SK-N-SH (cell line): Measurements from ENCODE around the gene PLEKHA8. TPM values are rescaled to one million over a fixed set of nuclear protein-coding genes. Genes with fewer than 3 reads are reported as not detected.

Source experiments
- CTCF ChIA-PET: fragments of 300-600, 350-600 bp; formaldehyde crosslinking; extraction: SDS; loops from one replicate; lab custom pipeline; 2021; lab: Yijun Ruan, JAX
- POLR2A ChIA-PET: fragments of 350-600 bp; sonication (Branson Sonifier 250); formaldehyde crosslinking; extraction: SDS; loops from one replicate; lab custom pipeline; 2020; ENCODE audit warnings: antibody characterized with exemption, inconsistent platforms; lab: Yijun Ruan, JAX
- DNase-seq: peaks from one replicate; pipeline ENCODE4 v3.0.0; 2012
- H2AFZ ChIP-seq: fragments of 200-600 bp; sonication (generic); 2 replicates; pipeline ENCODE4 v1.8.1; 2016; ENCODE audit warnings: antibody characterized with exemption, mild to moderate bottlenecking, low read depth
- H3F3A ChIP-seq: fragments of 200-600 bp; sonication (generic); replicated peaks from 2 replicates; pipeline ENCODE3; 2016; ENCODE audit warnings: antibody characterized with exemption, mild to moderate bottlenecking; ENCODE audit not compliant: insufficient read depth
- H3K27ac ChIP-seq, 2 experiments: fragments of 200-500 bp in 1 of 2; fragments of 200-600 bp in 1 of 2; sonication (Bioruptor generic) in 1 of 2; sonication (generic), shearing (Covaris generic) in 1 of 2; 2 replicates each; pipeline versions ENCODE4 v1.5.1 to v1.6.1; 2014 to 2016; ENCODE audit warnings: low read depth in 2 of 2, inconsistent platforms in 1 of 2, low read length in 1 of 2, mild to moderate bottlenecking in 1 of 2, mixed read lengths in 1 of 2
- H3K27me3 ChIP-seq: fragments of 200-600 bp; sonication (generic), shearing (Covaris generic); 2 replicates; pipeline ENCODE4 v1.6.1; 2016; ENCODE audit warnings: mixed run types; ENCODE audit not compliant: insufficient read depth
- H3K36me3 ChIP-seq, 2 experiments: fragments of 200-500 bp in 1 of 2; fragments of 200-600 bp in 1 of 2; sonication (Bioruptor generic) in 1 of 2; sonication (generic) in 1 of 2; replicated peaks in 1 of 2; 2 replicates each; pipeline versions ENCODE3 to v1.5.1; 2014 to 2016; ENCODE audit warnings: low read length in 1 of 2, mild to moderate bottlenecking in 1 of 2; ENCODE audit not compliant: insufficient read depth in 2 of 2, control insufficient read depth in 1 of 2
- H3K4me1 ChIP-seq, 2 experiments: fragments of 200-500 bp in 1 of 2; fragments of 200-600 bp in 1 of 2; sonication (Bioruptor generic) in 1 of 2; sonication (generic), shearing (Covaris generic) in 1 of 2; 2 replicates each; pipeline versions ENCODE4 v1.5.1 to v1.6.1; 2014 to 2016; ENCODE audit warnings: low read depth in 1 of 2, low read length in 1 of 2, mixed run types in 1 of 2; ENCODE audit not compliant: insufficient read depth in 2 of 2, control insufficient read depth in 1 of 2
- H3K4me2 ChIP-seq: fragments of 200-600 bp; sonication (generic), shearing (Covaris generic); 2 replicates; pipeline ENCODE4 v1.6.1; 2017; ENCODE audit warnings: mixed run types
- H3K4me3 ChIP-seq, 2 experiments: fragments of 200-500 bp in 1 of 2; fragments of 200-600 bp in 1 of 2; sonication (Bioruptor generic) in 1 of 2; sonication (generic), shearing (Covaris generic) in 1 of 2; 2 replicates each; pipeline versions ENCODE4 v1.5.1 to v1.8.1; 2014 to 2016; ENCODE audit warnings: low read depth in 2 of 2, inconsistent platforms in 1 of 2, low read length in 1 of 2, mild to moderate bottlenecking in 1 of 2, mixed read lengths in 1 of 2, moderate library complexity in 1 of 2
- H3K79me2 ChIP-seq: fragments of 200-600 bp; sonication (generic); 2 replicates; pipeline ENCODE4 v1.8.1; 2017; ENCODE audit warnings: mild to moderate bottlenecking; ENCODE audit not compliant: insufficient read depth
- H3K9ac ChIP-seq: fragments of 200-600 bp; sonication (generic); 2 replicates; pipeline ENCODE4 v1.6.1; 2017; ENCODE audit warnings: mixed run types
- H3K9me2 ChIP-seq: fragments of 200-600 bp; sonication (generic); 2 replicates; pipeline ENCODE4 v1.6.1; 2017; ENCODE audit warnings: mixed run types
- H3K9me3 ChIP-seq: fragments of 200-600 bp; sonication (generic); 2 replicates; pipeline ENCODE4 v1.6.1; 2017; ENCODE audit warnings: mixed run types, mild to moderate bottlenecking, moderate library complexity
- H4K20me1 ChIP-seq: fragments of 200-600 bp; sonication (generic); 2 replicates; pipeline ENCODE4 v1.6.1; 2017; ENCODE audit warnings: mild to moderate bottlenecking, mixed run types; ENCODE audit not compliant: insufficient read depth
- CHD2 ChIP-seq: fragments of 150-350 bp; IDR thresholded peaks from 2 replicates; pipeline ENCODE4 v1.6.1; 2018; ENCODE audit warnings: low read length; ENCODE audit not compliant: partially characterized antibody
- ELF1 ChIP-seq: IDR thresholded peaks from 2 replicates; pipeline ENCODE4 v1.4.0; 2012
- EP300 ChIP-seq, 2 experiments: IDR thresholded peaks; 2 replicates each; pipeline versions ENCODE4 v1.4.0 to v1.6.1; 2012; ENCODE audit warnings: borderline replicate concordance in 1 of 2, low read depth in 1 of 2, low read length in 1 of 2
- FOSL2 ChIP-seq: IDR thresholded peaks from 2 replicates; pipeline ENCODE4 v1.4.0; 2012; ENCODE audit warnings: low read depth, mild to moderate bottlenecking, moderate library complexity, borderline replicate concordance
- FOXJ3 ChIP-seq: sonication (generic); formaldehyde crosslinking; IDR thresholded peaks from 2 replicates; pipeline ENCODE4 v1.5.1; 2020; ENCODE audit warnings: mild to moderate bottlenecking, missing genetic modification reagents
- FOXM1 ChIP-seq: IDR thresholded peaks from 2 replicates; pipeline ENCODE4 v1.4.0; 2012; ENCODE audit warnings: low read depth, mild to moderate bottlenecking
- GATA2 ChIP-seq: sonication (generic); formaldehyde crosslinking; IDR thresholded peaks from 2 replicates; pipeline ENCODE4 v1.5.0; 2020; ENCODE audit warnings: mild to moderate bottlenecking, missing genetic modification reagents
- MAX ChIP-seq: IDR thresholded peaks from 2 replicates; pipeline ENCODE4 v1.4.0; 2012; ENCODE audit warnings: low read depth
- MEF2A ChIP-seq: IDR thresholded peaks from 2 replicates; pipeline ENCODE4 v1.4.0; 2012; ENCODE audit warnings: low read depth, borderline replicate concordance
- NFIC ChIP-seq: IDR thresholded peaks from 2 replicates; pipeline ENCODE4 v1.4.0; 2012; ENCODE audit warnings: borderline replicate concordance
- NRF1 ChIP-seq: IDR thresholded peaks from 2 replicates; pipeline ENCODE4 v1.6.1; 2012; ENCODE audit warnings: low read depth, mild to moderate bottlenecking, low read length
- PBX3 ChIP-seq: IDR thresholded peaks from 2 replicates; pipeline ENCODE4; 2012
- POLR2AphosphoS5 ChIP-seq: IDR thresholded peaks from 2 replicates; pipeline ENCODE4 v1.6.1; 2012; ENCODE audit warnings: low read depth, low read length
- RCOR1 ChIP-seq: fragments of 150-350 bp; IDR thresholded peaks from 2 replicates; pipeline ENCODE4 v1.6.1; 2017; ENCODE audit warnings: antibody characterized with exemption, low read length
- REST ChIP-seq: IDR thresholded peaks from 2 replicates; pipeline ENCODE4 v1.6.1; 2012; ENCODE audit warnings: mild to moderate bottlenecking, low read depth, low read length, moderate library complexity
- RFX5 ChIP-seq: IDR thresholded peaks from 2 replicates; pipeline ENCODE4 v1.6.1; 2012; ENCODE audit warnings: mild to moderate bottlenecking, improper control_type of control experiment, low read length
- SIN3A ChIP-seq: IDR thresholded peaks from 2 replicates; pipeline ENCODE4 v1.6.1; 2012; ENCODE audit warnings: low read depth, mild to moderate bottlenecking, low read length, moderate library complexity, borderline replicate concordance
- SMC3 ChIP-seq: IDR thresholded peaks from 2 replicates; pipeline ENCODE4 v1.6.1; 2012; ENCODE audit warnings: low read depth, low read length, improper control_type of control experiment
- TAF1 ChIP-seq: IDR thresholded peaks from 2 replicates; pipeline ENCODE4 v1.6.1; 2012; ENCODE audit warnings: low read depth, mild to moderate bottlenecking, low read length, moderate library complexity, borderline replicate concordance
- TCF12 ChIP-seq: IDR thresholded peaks from 2 replicates; pipeline ENCODE4 v1.4.0; 2012
- TEAD4 ChIP-seq: IDR thresholded peaks from 2 replicates; pipeline ENCODE4 v1.4.0; 2012; ENCODE audit warnings: mild to moderate bottlenecking, borderline replicate concordance; ENCODE audit not compliant: insufficient read depth
- WGBS: methylation state at CpG from one replicate; pipeline ENCODE4 v1.1.6; 2017; ENCODE audit warnings: low lambda C conversion rate; 5-methylcytosine and 5-hydroxymethylcytosine counted together
- polyA plus RNA-seq, 3 experiments: library from polyadenylated mRNA; depleted of rRNA; stranded (reverse); fragments of >200 nt; gene quantifications; 2 replicates each; pipeline ENCODE4 v1.2.3, GENCODE V29; 2012

The PLEKHA8 gene
- polyA plus RNA-seq, 1 of the 3 experiments (the other 2 are of a cell fraction) = 4.9 TPM

- TF ChIP-seq REST = no peak
- no peak for TF ChIP-seq POLR2AphosphoS5
- no peak for TF ChIP-seq RCOR1
Measured at GRCh38 chr7:30113144-30113543, 84.9 kb downstream of the PLEKHA8 start (continued).

GRCh38 chr7:30114536-30115238 lies 86.5 kb downstream of the PLEKHA8 start:
- WGBS = 90% methylated on average over 3 of the region's 3 CpGs
- Histone ChIP-seq H3K9me2 (no peaks in the 10 kb centered on the region), H3K27ac (no peak overlapping the region), H3K4me3 (no peak overlapping the region), H3F3A (peaks cover 24% of the 10 kb centered on the region), H3K9me3 (peaks cover 20% of the 10 kb centered on the region), H3K4me1 (no peaks in the 10 kb centered on the region), H3K27me3 (no peaks in the 10 kb centered on the region), H4K20me1 (no peaks in the 10 kb centered on the region), H3K36me3 (peaks cover 0 to 10% of the 10 kb centered on the region in 2 experiments), H2AFZ (no peak overlapping the region), H3K79me2 (no peaks in the 10 kb centered on the region), H3K4me2 (no peak overlapping the region), H3K9ac (no peak overlapping the region)
- no peak for DNase-seq
- CTCF ChIA-PET = interaction anchor here (1.0 kb wide), 1 partner anchor 15 kb away, joined by 3 read pairs; no protein-coding TSS in a partner anchor
- POLR2A ChIA-PET = no interaction called here
- TF ChIP-seq EP300 (IDR thresholded peaks at IDR 0.05; ENCODE audit: borderline replicate concordance in 1 of 2, low read depth in 1 of 2, low read length in 1 of 2) (no peak), CHD2 (no peak), FOXM1 (no peak), MEF2A (no peak), PBX3 (no peak), FOXJ3 (CRISPR knock-in tag) (no peak), NFIC (no peak), MAX (no peak), ELF1 (no peak), TCF12 (no peak), GATA2 (no peak), NRF1 (no peak), SIN3A (no peak), TAF1 (no peak), TEAD4 (no peak), FOSL2 (no peak), RFX5 (no peak), POLR2AphosphoS5 (no peak), SMC3 (no peak)
